ENCODE results near the gene PLAU.
A peak's percentile ranks its signal among the peaks of the same experiment; 100 is the strongest.

Gene PLAU

GRCh38 chr10:73910764-73911552 is at the start of gene PLAU:
PLAU (plus strand) TSS chr10:73911132; CDS start chr10:73911556, 424 bp downstream.
- DNase-seq (ENCODE audit: extremely low read depth in 1 of 2, low read depth in 1 of 2): no peak

- DNase-seq (ENCODE audit: extremely low read depth in 1 of 2, low read depth in 1 of 2): no peak
Observed at GRCh38 chr10:73862011-73862410, 48.9 kb upstream of the PLAU start.

DNA sequence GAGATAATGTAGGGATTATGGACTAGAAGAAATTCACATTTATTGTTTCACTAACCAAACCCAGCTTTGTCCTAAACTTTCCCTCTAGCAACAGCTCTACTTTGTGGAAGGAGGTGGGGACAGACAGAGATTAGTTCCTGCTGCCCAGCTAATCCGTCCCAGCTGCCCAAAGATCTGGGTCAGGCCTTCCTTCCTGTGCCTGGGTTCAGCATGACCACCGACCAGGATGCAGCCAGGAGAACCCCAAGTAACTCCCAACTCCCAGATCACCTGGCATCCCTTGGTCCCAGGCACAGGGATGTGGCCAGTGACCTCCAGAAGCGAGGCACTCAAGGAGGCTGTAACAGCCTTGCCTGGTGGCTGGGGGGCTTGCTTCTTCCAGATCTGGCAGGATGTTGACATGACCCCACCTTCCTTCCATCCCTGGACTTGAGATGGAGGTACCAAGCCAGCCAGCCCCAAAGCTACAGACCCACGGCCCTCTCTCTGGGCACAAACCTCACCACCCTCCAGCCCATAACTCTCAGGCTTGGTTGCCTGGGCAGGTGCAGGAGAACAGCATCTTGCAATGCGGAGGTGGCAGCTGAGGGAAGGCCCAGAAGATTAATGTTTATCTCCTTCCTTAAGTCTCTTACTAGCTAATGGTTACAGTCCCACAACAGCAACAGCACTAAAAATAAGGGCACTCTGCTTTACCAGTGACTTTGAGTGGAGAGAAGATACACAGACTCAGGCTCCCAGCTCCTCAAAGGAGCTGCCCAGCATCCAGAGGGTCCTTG is 47.7 kb upstream of the PLAU start:
- DNase-seq (ENCODE audit: extremely low read depth in 1 of 2, low read depth in 1 of 2): no peak

- no peak for DNase-seq (ENCODE audit: extremely low read depth in 1 of 2, low read depth in 1 of 2)
Observed at GRCh38 chr10:73864229-73864628, 46.7 kb upstream of the PLAU start.

GRCh38 chr10:73865107-73865458 is 45.8 kb upstream of the PLAU start:
- DNase-seq (ENCODE audit: extremely low read depth in 1 of 2, low read depth in 1 of 2): no peak

GRCh38 chr10:73865459-73866442 is 45.2 kb upstream of the PLAU start:
- no peak for DNase-seq (ENCODE audit: extremely low read depth in 1 of 2, low read depth in 1 of 2)

- no peak for DNase-seq (ENCODE audit: extremely low read depth in 1 of 2, low read depth in 1 of 2)
Observed at GRCh38 chr10:73866621-73867020, 44.3 kb upstream of the PLAU start.

DNA sequence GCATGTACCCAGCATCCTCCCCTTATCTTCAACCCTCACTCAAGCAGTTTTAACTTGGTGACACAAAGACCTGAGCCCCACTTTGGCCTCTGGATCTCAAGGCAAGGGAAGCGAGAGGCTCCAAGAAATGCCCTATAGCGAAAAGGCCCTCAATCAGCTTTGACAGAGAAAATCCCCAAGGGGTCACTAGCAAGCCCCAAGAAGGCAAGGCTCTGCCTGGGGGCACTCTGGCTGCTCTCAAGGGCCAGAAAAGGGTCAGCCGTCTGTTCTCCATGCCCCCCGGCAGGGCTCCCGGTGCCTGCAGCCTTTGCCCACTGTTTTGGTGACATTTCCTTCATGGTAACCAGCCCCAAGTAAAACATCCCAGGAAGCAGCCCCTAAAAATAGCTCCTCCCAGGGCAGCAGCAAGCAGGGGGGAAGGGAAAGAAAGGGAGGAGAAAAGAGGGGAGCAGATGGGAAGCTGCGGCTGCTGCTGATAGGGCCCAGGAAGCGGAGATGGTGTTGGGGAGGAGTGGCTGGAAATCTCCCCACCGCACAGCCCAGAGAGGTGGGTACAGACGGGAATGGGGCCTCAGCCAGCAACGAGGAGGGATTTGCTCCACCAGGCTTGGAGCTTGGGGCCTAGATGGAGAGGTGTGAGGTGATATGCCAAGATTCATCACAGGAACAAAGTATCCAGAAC is 43.7 kb upstream of the PLAU start:
- no peak for DNase-seq (ENCODE audit: extremely low read depth in 1 of 2, low read depth in 1 of 2)

GRCh38 chr10:73867871-73868631 is 42.9 kb upstream of the PLAU start:
- no peak for DNase-seq (ENCODE audit: extremely low read depth in 1 of 2, low read depth in 1 of 2)

- no peak for DNase-seq (ENCODE audit: extremely low read depth in 1 of 2, low read depth in 1 of 2)
Observed at GRCh38 chr10:73868655-73869195, 42.2 kb upstream of the PLAU start.

DNA sequence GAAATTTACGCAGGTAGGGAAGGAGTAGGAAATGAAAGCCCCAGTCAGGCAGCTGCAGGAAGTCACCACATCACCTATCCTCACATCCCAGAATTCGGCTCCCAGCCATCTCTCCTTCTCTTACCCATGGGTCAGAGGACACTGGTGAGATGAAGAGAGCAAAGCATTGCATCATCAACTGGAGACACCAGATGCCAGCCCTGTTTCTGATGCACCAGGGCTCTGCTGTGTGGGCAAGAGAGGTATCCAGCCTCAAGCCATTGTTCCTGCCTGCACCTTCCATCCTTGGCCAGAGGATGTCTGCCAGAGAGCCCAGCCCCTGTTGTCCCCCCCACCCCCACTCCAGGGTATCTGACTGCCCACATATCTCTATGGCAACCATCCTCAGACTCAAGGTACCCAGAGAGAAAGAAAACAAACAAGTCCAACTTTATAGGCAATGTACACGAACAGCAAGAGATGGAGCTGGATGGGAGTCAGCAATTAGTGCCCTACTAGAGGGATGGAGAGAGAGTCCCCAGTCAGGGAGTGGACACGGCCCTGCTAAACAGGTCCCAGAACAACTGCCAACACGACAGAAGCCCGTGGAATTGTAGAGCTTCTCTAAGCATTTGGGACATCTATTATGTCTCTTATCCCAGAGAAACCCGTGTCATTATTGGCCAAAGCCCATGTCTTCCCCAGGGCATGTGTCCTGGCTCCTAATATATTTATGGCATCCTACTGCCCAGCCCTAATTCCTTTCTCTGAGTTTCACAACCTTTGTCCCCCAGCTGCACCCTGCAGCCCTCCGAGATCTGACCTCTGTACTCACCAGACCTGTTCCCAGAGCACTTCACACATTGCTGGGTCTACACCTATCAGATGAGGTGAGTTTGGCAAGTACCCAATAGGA is 39.4 kb upstream of the PLAU start:
- DNase-seq (ENCODE audit: extremely low read depth in 1 of 2, low read depth in 1 of 2): no peak

DNA sequence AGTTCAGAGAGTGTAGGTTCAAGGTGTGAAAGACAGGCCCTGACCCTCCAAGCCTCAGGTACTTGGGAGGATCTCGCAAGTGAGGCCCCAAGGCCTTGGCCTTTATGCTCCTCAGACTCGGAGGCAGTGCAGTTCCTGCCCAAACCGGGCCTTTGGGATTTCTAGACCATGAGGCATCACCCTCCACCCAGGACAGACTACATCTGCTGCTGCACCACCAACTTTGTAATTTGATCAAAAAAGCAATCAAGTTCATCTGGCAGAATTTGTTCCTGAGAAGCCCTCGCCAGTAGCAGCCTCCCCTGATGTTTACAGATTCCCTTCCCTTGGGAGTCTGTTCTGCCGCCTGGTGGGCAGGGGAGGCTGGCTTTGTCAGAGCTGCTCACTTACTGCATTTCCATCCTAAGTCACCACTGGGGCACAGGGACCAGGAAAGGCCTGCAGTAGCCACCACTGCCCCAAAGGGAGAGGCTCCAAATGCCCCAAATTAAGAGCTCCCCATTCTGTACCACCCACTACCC is 38.7 kb upstream of the PLAU start:
- DNase-seq (ENCODE audit: extremely low read depth in 1 of 2, low read depth in 1 of 2): no peak

DNA sequence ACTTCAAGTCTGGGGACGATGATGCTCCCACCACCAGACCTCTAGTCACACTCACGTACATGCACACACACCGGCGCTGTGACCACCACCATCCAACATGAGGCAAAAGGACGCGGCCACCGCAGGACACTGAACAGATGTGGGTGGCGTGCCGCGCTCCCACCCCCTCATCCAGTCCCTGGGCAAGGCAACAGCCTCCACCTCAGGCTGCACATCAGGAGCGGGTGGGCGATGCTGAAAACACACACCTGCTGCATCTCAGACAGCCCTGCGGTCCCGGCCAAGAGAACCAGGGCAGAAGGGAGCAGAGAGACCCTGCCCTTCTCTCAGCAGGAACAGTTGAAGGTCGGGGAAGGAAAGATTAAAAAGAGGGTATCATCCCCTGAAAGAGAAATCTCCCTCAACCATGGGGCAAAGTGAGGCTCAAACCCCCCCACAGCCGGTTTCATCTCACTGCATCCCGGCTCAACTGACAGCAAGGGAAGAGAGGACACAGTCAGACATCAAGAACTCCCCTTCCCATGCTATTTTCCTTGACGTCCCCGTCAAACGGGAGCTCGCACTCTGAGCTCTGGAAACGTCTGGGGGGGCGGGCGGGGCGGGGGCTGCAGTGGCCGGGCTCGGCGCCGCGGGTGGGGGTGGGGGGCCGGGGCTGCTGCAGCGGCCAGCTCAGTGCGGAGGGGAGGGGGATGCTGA is 37.6 kb upstream of the PLAU start:
- DNase-seq (ENCODE audit: extremely low read depth in 1 of 2, low read depth in 1 of 2): no peak

DNA sequence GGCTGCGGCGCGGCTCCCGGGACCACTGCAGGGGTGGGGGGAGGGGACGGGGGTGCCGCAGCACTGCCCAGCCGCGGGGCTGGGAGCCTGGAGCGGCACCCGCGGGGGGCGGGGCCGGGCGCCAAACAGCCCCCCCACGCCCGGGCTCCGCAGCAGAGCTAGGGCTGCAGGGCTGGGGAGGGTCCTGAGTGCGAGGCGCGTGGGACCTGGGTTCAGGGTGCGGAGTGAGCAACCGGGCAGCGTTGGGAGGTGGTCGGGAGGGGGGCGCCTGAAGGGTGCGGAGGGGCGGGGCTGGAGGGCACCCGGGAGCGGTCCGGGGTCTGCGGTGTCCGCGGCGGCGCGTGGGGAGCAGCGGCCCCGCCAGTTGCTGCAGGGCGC is 37.1 kb upstream of the PLAU start:
- DNase-seq (ENCODE audit: extremely low read depth in 1 of 2, low read depth in 1 of 2): no peak

- peak; percentile 47 to 69 for DNase-seq (ENCODE audit: extremely low read depth in 1 of 2, low read depth in 1 of 2)
Observed at GRCh38 chr10:73874267-73875138, 36.4 kb upstream of the PLAU start, which contains the start of gene CAMK2G. CAMK2G (minus strand) TSS chr10:73874555; CDS start chr10:73874461, 94 bp downstream.

DNA sequence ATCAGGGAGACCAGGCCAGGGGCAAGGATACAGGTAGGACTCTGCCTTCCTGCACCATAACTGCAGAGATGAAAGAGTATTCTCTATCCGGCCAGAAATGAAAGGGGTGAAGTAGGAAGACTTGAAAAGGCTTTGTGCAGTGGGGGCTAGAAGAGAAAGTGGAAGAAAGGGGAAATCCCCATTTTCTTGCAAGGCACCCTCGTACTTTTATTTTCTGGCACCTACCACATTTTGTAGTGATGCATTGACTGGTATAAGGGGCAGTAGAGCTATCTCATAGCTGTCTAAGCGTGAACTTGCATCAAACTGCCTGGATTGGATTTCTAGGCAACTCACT is 35.8 kb upstream of the PLAU start:
- no peak for DNase-seq (ENCODE audit: extremely low read depth in 1 of 2, low read depth in 1 of 2)

- no peak for DNase-seq (ENCODE audit: extremely low read depth in 1 of 2, low read depth in 1 of 2)
Observed at GRCh38 chr10:73876157-73876556, 34.8 kb upstream of the PLAU start.
